Neuronal stem cell (in vitro differentiated cells): ENCODE measurements around the gene LGALS16.
A peak's percentile ranks its signal among the peaks of the same experiment; 100 is the strongest.

ENCODE experiments used
- DNase-seq: peaks from one replicate; pipeline ENCODE4 v3.0.0-alpha.2; 2013; ENCODE audit warnings: low spot score
- H2AFZ ChIP-seq: one replicate; pipeline ENCODE4 v1.6.1; 2013; ENCODE audit warnings: mild to moderate bottlenecking, low read length, inconsistent platforms
- H2AK5ac ChIP-seq: 2 replicates; pipeline ENCODE4 v1.6.1; 2013; ENCODE audit warnings: low read depth, mild to moderate bottlenecking, inconsistent platforms, low read length, moderate library complexity, mixed read lengths
- H2BK120ac ChIP-seq: 2 replicates; pipeline ENCODE4 v1.6.1; 2013; ENCODE audit warnings: low read depth, mild to moderate bottlenecking, inconsistent platforms, low read length, moderate library complexity, mixed read lengths
- H2BK12ac ChIP-seq: one replicate; pipeline ENCODE4 v1.6.1; 2013; ENCODE audit warnings: low read length, inconsistent platforms
- H2BK15ac ChIP-seq: 2 replicates; pipeline ENCODE4 v1.6.1; 2013; ENCODE audit warnings: mild to moderate bottlenecking, low read length, inconsistent platforms, mixed read lengths
- H2BK5ac ChIP-seq: one replicate; pipeline ENCODE4 v1.6.1; 2013; ENCODE audit warnings: inconsistent platforms, mild to moderate bottlenecking, low read length, moderate library complexity
- H3K14ac ChIP-seq: one replicate; pipeline ENCODE4 v1.6.1; 2013; ENCODE audit warnings: low read length, inconsistent platforms
- H3K18ac ChIP-seq: 2 replicates; pipeline ENCODE4 v1.6.1; 2013; ENCODE audit warnings: low read length, inconsistent platforms
- H3K23ac ChIP-seq: 2 replicates; pipeline ENCODE4 v1.6.1; 2013; ENCODE audit warnings: low read depth, mild to moderate bottlenecking, mixed read lengths, low read length, inconsistent platforms; ENCODE audit not compliant: poor library complexity
- H3K27ac ChIP-seq: replicated peaks from 3 replicates; pipeline ENCODE4 v1.5.1; 2013; ENCODE audit warnings: low read length, inconsistent platforms
- H3K27me3 ChIP-seq, 3 experiments: 2 replicates each; pipeline ENCODE4 v1.6.1; 2013; ENCODE audit warnings: low read length in 3 of 3, mild to moderate bottlenecking in 2 of 3, inconsistent platforms in 1 of 3, low read depth in 1 of 3, mixed read lengths in 1 of 3, moderate library complexity in 1 of 3; ENCODE audit not compliant: control insufficient read depth in 3 of 3, insufficient read depth in 3 of 3
- H3K36me3 ChIP-seq, 2 donors: replicated peaks in 1 of 2; 2 replicates each; pipeline ENCODE4 v1.6.1; 2013; ENCODE audit warnings: low read length in 2 of 2; ENCODE audit not compliant: control insufficient read depth in 2 of 2, insufficient read depth in 2 of 2
- H3K4ac ChIP-seq: 2 replicates; pipeline ENCODE4 v1.6.1; 2013; ENCODE audit warnings: inconsistent platforms, mild to moderate bottlenecking, low read length, moderate library complexity
- H3K4me1 ChIP-seq, 2 donors: 1 replicate in 1 of 2; 2 replicates in 1 of 2; pipeline ENCODE4 v1.6.1; 2013; ENCODE audit warnings: low read length in 2 of 2, low read depth in 1 of 2; ENCODE audit not compliant: control insufficient read depth in 2 of 2, insufficient read depth in 1 of 2
- H3K4me2 ChIP-seq: one replicate; pipeline ENCODE4 v1.6.1; 2013; ENCODE audit warnings: mild to moderate bottlenecking, low read length, inconsistent platforms; ENCODE audit not compliant: insufficient read depth, poor library complexity, severe bottlenecking
- H3K4me3 ChIP-seq, 2 donors: 2 replicates each; pipeline ENCODE4 v1.5.1; 2013; ENCODE audit warnings: low read length in 2 of 2, mild to moderate bottlenecking in 2 of 2, inconsistent platforms in 1 of 2, moderate library complexity in 1 of 2
- H3K79me1 ChIP-seq: one replicate; pipeline ENCODE4 v1.6.1; 2013; ENCODE audit warnings: low read depth, mild to moderate bottlenecking, inconsistent platforms, low read length, moderate library complexity
- H3K9ac ChIP-seq: one replicate; pipeline ENCODE4 v1.6.1; 2013; ENCODE audit warnings: mild to moderate bottlenecking, low read depth, low read length, inconsistent platforms; ENCODE audit not compliant: poor library complexity
- H3K9me3 ChIP-seq, 2 donors: replicated peaks in 1 of 2; 2 replicates each; pipeline versions ENCODE3 to v1.6.1; 2013; ENCODE audit warnings: low read length in 2 of 2, mild to moderate bottlenecking in 2 of 2, inconsistent platforms in 1 of 2, low read depth in 1 of 2, mixed read lengths in 1 of 2, moderate library complexity in 1 of 2; ENCODE audit not compliant: control insufficient read depth in 2 of 2, insufficient read depth in 1 of 2
- H4K8ac ChIP-seq: one replicate; pipeline ENCODE4 v1.6.1; 2013; ENCODE audit warnings: low read depth, mild to moderate bottlenecking, inconsistent platforms, low read length, moderate library complexity
- H4K91ac ChIP-seq: one replicate; pipeline ENCODE4 v1.6.1; 2013; ENCODE audit warnings: low read length, low read depth, mild to moderate bottlenecking, inconsistent platforms; ENCODE audit not compliant: poor library complexity
- WGBS, 2 donors: extraction: QIAGEN DNeasy Blood & Tissue Kit; methylation state at CpG; one replicate each; pipeline ENCODE4 v1.1.7; 2013; ENCODE audit warnings: missing lambda C conversion rate in 2 of 2, mixed read lengths in 1 of 2; ENCODE audit not compliant: insufficient read length in 2 of 2, insufficient replicate concordance in 1 of 2; ENCODE audit errors: extremely low coverage in 2 of 2; 5-methylcytosine and 5-hydroxymethylcytosine counted together

LGALS16 gene

DNA sequence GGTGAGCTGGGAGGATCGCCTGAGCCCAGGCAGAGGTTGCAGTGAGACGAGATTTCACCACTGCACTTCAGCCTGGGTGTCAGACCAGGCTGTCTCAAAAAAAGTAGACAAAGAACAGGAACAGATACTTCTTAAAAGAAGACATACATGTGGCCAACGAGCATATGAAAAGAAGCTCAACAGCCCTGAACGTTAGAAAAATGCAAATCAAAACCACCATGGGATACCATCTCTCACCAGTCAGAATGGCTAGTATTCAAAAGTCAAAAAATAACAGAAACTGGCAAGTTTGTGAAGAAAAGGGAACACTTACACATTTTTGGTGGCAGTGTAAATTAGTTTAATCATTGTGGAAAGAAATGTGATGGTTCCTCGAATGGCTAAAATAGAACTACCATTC, 45.6 kb downstream of the LGALS16 start:
- H3K4me2 ChIP-seq = no peak overlapping the region
- H3K27me3 ChIP-seq = no peaks in the 10 kb centered on the region
- H3K4me3 ChIP-seq = no peak overlapping the region
- no CpG with 5 or more reads among the region's 5 CpGs for WGBS, 2 donors
- no peak overlapping the region for H2BK120ac ChIP-seq
- H3K27ac ChIP-seq = no peak overlapping the region
- no peaks in the 10 kb centered on the region for H3K9me3 ChIP-seq
- H2AFZ ChIP-seq = no peak overlapping the region
- no peak for DNase-seq
- H4K91ac ChIP-seq = no peak overlapping the region
- H3K79me1 ChIP-seq = no peaks in the 10 kb centered on the region
- no peak overlapping the region for H2BK15ac ChIP-seq
- H4K8ac ChIP-seq = no peak overlapping the region
- H3K4me1 ChIP-seq = no peaks in the 10 kb centered on the region
- no peak overlapping the region for H2AK5ac ChIP-seq
- no peak overlapping the region for H3K14ac ChIP-seq
- H2BK12ac ChIP-seq = no peak overlapping the region
- H3K9ac ChIP-seq = no peak overlapping the region
- H3K4ac ChIP-seq = no peak overlapping the region
- no peak overlapping the region for H3K23ac ChIP-seq
- no peak overlapping the region for H3K18ac ChIP-seq
- no peaks in the 10 kb centered on the region for H3K36me3 ChIP-seq
- no peak overlapping the region for H2BK5ac ChIP-seq

DNA sequence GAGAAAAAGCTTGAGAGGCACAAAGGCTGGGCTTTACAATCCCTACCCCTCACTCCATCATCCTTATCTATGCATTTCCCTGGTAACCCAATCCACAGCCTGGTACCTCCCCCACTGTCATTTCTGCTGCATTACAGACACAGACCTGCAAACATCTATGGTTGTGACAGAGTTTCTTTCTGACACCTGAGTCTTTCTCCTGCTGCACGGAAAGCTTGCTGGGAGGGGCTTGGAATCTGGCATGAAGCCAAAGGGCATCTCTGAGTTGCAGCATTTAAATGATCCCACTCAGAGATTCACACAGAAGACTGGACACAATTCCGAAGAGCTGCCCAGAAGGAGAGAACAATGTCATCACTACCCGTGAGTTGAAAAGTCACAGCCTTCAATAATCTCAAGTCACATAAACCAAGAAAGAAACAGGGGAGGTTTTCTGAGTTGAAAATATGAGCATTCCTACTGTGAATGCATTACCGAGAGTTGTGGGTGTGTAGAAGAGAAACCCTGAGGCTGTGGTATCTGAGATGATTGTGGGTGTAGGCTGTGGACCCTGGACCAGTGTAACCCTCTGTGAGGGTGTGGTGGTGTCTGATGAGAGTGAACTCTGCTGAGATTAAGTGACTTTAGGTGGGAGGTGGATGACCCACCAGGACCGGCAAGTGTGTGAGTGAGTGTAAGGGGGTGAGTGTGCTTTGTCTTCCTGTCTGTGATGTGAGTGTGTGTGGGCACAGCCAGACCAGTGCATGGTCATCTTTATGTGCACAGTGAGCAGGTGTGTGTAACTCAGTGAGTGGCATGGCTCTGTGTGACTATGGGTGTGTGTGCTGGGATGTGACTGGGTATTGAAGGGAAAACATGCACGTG, 48.7 kb downstream of the LGALS16 start, which contains the start of gene LGALS14:
Gene LGALS14 (plus strand): TSS at position 301 of the 864 bp plus-strand sequence. CDS start 48 bp downstream, at position 349.
- Histone ChIP-seq H2BK12ac (no peak within 1 kb of the TSS), H4K8ac (no peak within 1 kb of the TSS), H2BK120ac (peak within 1 kb of the TSS; percentile 42), H2AK5ac (no peak within 1 kb of the TSS), H3K4me1 (no peaks in the 10 kb centered on the region), H3K27ac (no peak within 1 kb of the TSS), H2BK5ac (no peak within 1 kb of the TSS), H4K91ac (peak within 1 kb of the TSS; percentile 6), H3K4me3 (no peak within 1 kb of the TSS), H3K4me2 (no peak within 1 kb of the TSS), H3K79me1 (no peaks in the 10 kb centered on the region), H3K18ac (no peak within 1 kb of the TSS), H3K14ac (peak within 1 kb of the TSS; percentile 57), H3K36me3 (no peaks in the 10 kb centered on the region), H2AFZ (no peak within 1 kb of the TSS), H3K9me3 (no peaks in the 10 kb centered on the region), H3K4ac (no peak within 1 kb of the TSS), H3K9ac (no peak within 1 kb of the TSS), H2BK15ac (no peak within 1 kb of the TSS), H3K23ac (no peak within 1 kb of the TSS), H3K27me3 (peaks cover 0 to 21% (median 0%) of the 10 kb centered on the region in 3 experiments)
- no CpG with 5 or more reads among the region's 6 CpGs for WGBS, 2 donors
- DNase-seq = no peak

DNA sequence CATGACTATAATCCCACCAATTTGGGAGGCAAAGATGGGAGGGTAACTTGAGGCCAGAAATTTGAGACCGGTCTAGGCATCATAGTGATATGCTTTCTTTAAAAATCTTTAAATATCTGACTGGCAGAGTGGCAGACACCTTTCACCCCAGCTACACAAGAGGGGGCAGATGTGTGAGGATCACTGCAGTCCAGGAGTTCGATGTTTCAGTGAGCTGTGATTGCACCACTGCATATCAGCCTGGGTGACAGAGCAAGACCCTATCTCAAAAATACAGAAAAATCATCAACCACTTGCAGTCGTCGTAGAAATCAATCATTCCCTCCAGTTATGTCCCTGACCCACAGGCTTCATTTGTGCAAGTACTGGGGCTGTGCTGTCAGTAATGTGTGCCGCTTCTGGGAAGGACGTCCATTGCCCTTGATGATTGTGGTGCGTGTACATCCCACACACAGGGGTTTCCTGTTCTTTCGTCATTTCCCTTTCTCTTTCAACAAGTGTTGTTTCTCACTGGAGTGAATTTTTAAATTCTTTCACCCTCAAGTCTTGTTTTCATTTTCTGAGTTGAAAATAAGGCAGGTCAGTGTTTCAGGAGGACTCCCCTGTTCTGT, 50.0 kb downstream of the LGALS16 start:
- Histone ChIP-seq H2AFZ (no peak overlapping the region), H3K4ac (no peak overlapping the region), H3K27ac (no peak overlapping the region), H3K14ac (no peak overlapping the region), H4K8ac (no peak overlapping the region), H3K36me3 (no peaks in the 10 kb centered on the region), H2BK120ac (no peak overlapping the region), H3K18ac (no peak overlapping the region), H2BK5ac (no peak overlapping the region), H4K91ac (no peak overlapping the region), H2BK12ac (no peak overlapping the region), H3K23ac (no peak overlapping the region), H3K27me3 (peaks cover 0 to 23% (median 0%) of the 10 kb centered on the region in 3 experiments), H3K9me3 (no peaks in the 10 kb centered on the region), H3K4me2 (no peak overlapping the region), H2AK5ac (no peak overlapping the region), H3K79me1 (no peaks in the 10 kb centered on the region), H3K4me1 (no peaks in the 10 kb centered on the region), H3K4me3 (no peak overlapping the region), H2BK15ac (no peak overlapping the region), H3K9ac (no peak overlapping the region)
- no CpG with 5 or more reads among the region's 8 CpGs for WGBS, 2 donors
- no peak for DNase-seq

DNA sequence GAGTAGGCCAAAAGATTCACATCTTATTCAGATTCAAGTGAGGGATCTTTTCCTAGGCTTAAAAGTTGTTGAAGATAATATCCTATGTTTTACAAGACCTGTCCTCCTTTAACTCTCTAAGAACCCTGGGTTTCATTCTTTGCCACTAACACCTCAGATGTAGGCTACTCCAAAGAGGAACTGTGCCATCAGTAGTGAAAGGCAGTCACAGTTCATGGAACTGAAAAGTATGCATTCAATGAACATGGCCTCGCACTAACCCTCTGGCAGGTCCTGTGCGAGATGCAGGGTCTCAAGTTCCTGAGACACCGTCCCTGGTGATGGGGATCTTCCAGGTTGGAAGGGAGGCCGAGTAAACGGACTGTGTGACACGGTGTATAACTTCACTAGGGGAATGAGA, 52.9 kb downstream of the LGALS16 start:
- H2AK5ac ChIP-seq = no peak overlapping the region
- no peak overlapping the region for H3K4me2 ChIP-seq
- no peaks in the 10 kb centered on the region for H3K36me3 ChIP-seq
- no peak overlapping the region for H2BK15ac ChIP-seq
- no peak overlapping the region for H2BK120ac ChIP-seq
- H4K91ac ChIP-seq = no peak overlapping the region
- no peaks in the 10 kb centered on the region for H3K4me1 ChIP-seq
- H3K9ac ChIP-seq = no peak overlapping the region
- no peak for DNase-seq
- no peak overlapping the region for H3K4ac ChIP-seq
- no CpG with 5 or more reads among the region's 6 CpGs for WGBS, 2 donors
- H2BK12ac ChIP-seq = no peak overlapping the region
- H3K23ac ChIP-seq = no peak overlapping the region
- H3K27ac ChIP-seq = no peak overlapping the region
- H3K4me3 ChIP-seq = no peak overlapping the region
- no peak overlapping the region for H3K14ac ChIP-seq
- H3K9me3 ChIP-seq = no peaks in the 10 kb centered on the region
- no peaks in the 10 kb centered on the region for H3K79me1 ChIP-seq
- H2AFZ ChIP-seq = no peak overlapping the region
- H3K18ac ChIP-seq = no peak overlapping the region
- no peak overlapping the region for H2BK5ac ChIP-seq
- no peak overlapping the region for H4K8ac ChIP-seq
- peaks cover 0 to 23% (median 0%) of the 10 kb centered on the region in 3 experiments for H3K27me3 ChIP-seq
